Gastrocnemius medialis (tissue), 4 donors: ENCODE data around the gene LMAN2L.

ENCODE experiments used
- POLR2A ChIP-seq, 2 donors: fragments of 450-650 bp; IDR thresholded peaks; one replicate each; pipeline ENCODE4 v1.6.1; 2017; ENCODE audit warnings: antibody characterized with exemption in 2 of 2, mild to moderate bottlenecking in 2 of 2, moderate library complexity in 2 of 2
- TF ChIP-seq, protein P1 (sequence below), 5 experiments: fragments of 450-650 bp in 3 of 5; fragments of 200-600 bp in 2 of 5; sonication (generic) in 2 of 5; IDR thresholded peaks in 4 of 5; conservative IDR thresholded peaks in 1 of 5; 1 replicate in 4 of 5; 2 replicates in 1 of 5; pipeline ENCODE4 v1.5.1; 2016 to 2019; ENCODE audit warnings: antibody characterized with exemption in 5 of 5, mild to moderate bottlenecking in 3 of 5, moderate library complexity in 3 of 5

DNA sequence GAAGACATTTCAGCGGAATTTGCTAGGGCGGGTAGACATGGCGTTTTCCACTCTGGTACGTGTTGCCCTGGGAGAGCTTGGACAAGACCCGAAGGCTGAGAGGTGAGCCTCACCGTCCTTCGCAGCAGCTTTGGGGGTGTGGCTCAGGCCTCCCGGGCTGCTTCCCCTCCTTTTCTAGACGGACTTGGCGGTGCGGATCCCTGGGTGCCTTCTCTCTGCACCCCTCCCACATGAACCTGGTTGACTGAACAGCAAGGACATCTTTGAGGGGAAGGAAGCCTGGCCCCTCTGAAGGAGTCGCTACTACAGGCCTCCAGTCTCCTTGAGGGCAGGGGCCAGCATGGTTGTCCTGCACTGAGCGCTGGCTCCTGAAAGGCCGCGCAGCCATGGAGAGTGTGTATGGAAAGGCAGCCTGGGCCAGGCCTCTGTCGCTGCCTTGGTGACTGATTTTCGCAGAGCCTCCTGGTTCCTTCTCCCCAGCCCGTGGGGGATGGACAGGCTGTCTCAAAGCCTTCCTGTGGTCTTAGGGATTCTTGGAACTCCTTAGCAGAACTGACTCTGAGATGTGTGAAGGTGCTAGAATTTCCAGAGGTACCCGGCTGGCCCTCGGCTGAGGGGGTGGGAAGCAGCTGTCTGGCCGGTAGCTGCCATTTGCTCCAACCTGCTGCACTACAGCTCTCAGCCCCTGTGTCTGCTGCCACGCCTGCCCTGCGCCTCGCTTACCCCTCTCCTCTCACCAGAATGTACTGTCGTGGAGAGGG, 30.8 kb upstream of the LMAN2L start:
- TF ChIP-seq, protein P1, sequence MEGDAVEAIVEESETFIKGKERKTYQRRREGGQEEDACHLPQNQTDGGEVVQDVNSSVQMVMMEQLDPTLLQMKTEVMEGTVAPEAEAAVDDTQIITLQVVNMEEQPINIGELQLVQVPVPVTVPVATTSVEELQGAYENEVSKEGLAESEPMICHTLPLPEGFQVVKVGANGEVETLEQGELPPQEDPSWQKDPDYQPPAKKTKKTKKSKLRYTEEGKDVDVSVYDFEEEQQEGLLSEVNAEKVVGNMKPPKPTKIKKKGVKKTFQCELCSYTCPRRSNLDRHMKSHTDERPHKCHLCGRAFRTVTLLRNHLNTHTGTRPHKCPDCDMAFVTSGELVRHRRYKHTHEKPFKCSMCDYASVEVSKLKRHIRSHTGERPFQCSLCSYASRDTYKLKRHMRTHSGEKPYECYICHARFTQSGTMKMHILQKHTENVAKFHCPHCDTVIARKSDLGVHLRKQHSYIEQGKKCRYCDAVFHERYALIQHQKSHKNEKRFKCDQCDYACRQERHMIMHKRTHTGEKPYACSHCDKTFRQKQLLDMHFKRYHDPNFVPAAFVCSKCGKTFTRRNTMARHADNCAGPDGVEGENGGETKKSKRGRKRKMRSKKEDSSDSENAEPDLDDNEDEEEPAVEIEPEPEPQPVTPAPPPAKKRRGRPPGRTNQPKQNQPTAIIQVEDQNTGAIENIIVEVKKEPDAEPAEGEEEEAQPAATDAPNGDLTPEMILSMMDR (IDR thresholded peaks at IDR 0.05 in 4 of 5, conservative IDR thresholded peaks at IDR 0.05 in 1 of 5), result no peak
- TF ChIP-seq POLR2A (IDR thresholded peaks at IDR 0.05), result no peak
